ENCODE data around the gene STUM.

GRCh38 chr1:226558036-226558650, 9.6 kb downstream of the STUM start:
- TF ChIP-seq CTCF (conservative IDR thresholded peaks at IDR 0.05 in 1 of 2, IDR thresholded peaks at IDR 0.05 in 1 of 2; ENCODE audit: low read depth in 1 of 2, low read length in 2 of 2) (no peak), EZH2 (IDR thresholded peaks at IDR 0.05; ENCODE audit: low read length, missing control alignments) (no peak)

All from fibroblast of lung (primary cell).